HepG2 (cell line): ENCODE measurements around the gene PDE2A. TPM values are rescaled to one million over a fixed set of nuclear protein-coding genes. Genes with fewer than 3 reads are reported as not detected.

ENCODE experiments used
- ATAC-seq: fragments of 200-7000 bp; cut with Tn5 transposase; 3 replicates; pipeline ENCODE4 v1.9.1; 2020; ENCODE audit warnings: mild to moderate bottlenecking, moderate library complexity
- BruUV-seq: library from RNA; stranded (reverse); fragments of 400-500 nt; replicated peaks from 2 replicates; lab custom pipeline; 2021; lab: Mats Ljungman, UMichigan
- CTCF ChIA-PET: fragments of 300-600 bp; formaldehyde crosslinking; extraction: SDS; loops from one replicate; lab custom pipeline; 2021; ENCODE audit warnings: low total read pairs, inconsistent platforms, low intra/inter-chr PET ratio; lab: Yijun Ruan, JAX
- POLR2A ChIA-PET: fragments of 350-600 bp; sonication (Branson Sonifier 250); formaldehyde crosslinking; loops from one replicate; lab custom pipeline; 2020; ENCODE audit warnings: antibody characterized with exemption, inconsistent platforms; lab: Yijun Ruan, JAX
- DNase-seq: peaks from one replicate; pipeline ENCODE4 v3.0.0-alpha.2; 2015; ENCODE audit warnings: low spot score
- FAIRE-seq: peaks from 3 replicates; lab custom pipeline; 2011; peaks lifted over from hg19 to GRCh38; lab: Jason Lieb, UNC
- H2AFZ ChIP-seq: one replicate; pipeline ENCODE4 v1.6.1; 2011; ENCODE audit warnings: low read length, inconsistent platforms
- H3K27ac ChIP-seq: fragments of 300-600 bp; 3 replicates; pipeline ENCODE4 v1.8.0; 2011; ENCODE audit warnings: mixed run types, mild to moderate bottlenecking, mixed read lengths, low read length, inconsistent platforms; ENCODE audit not compliant: insufficient read depth; ENCODE audit errors: extremely low read length
- H3K27me3 ChIP-seq, 2 experiments: fragments of 200-600 bp in 1 of 2; 2 replicates in 1 of 2; 3 replicates in 1 of 2; pipeline versions ENCODE4 v1.6.0 to v1.8.0; 2011; ENCODE audit warnings: low read length in 2 of 2, mild to moderate bottlenecking in 2 of 2, moderate library complexity in 2 of 2, inconsistent platforms in 1 of 2; ENCODE audit not compliant: insufficient read depth in 2 of 2, control insufficient read depth in 1 of 2
- H3K36me3 ChIP-seq, 2 experiments: fragments of 200-600 bp in 1 of 2; replicated peaks in 1 of 2; 2 replicates in 1 of 2; 3 replicates in 1 of 2; pipeline versions ENCODE4 v1.5.1 to v1.8.0; 2011; ENCODE audit warnings: low read length in 2 of 2, inconsistent platforms in 1 of 2; ENCODE audit not compliant: insufficient read depth in 2 of 2, control insufficient read depth in 1 of 2
- H3K4me1 ChIP-seq: 2 replicates; pipeline ENCODE4 v1.5.1; 2012; ENCODE audit warnings: low read length, inconsistent platforms; ENCODE audit not compliant: insufficient read depth
- H3K4me2 ChIP-seq: 2 replicates; pipeline ENCODE4 v1.6.0; 2011; ENCODE audit warnings: low read depth, low read length, inconsistent platforms
- H3K4me3 ChIP-seq, 3 experiments: fragments of 200-600 bp in 1 of 3; sonication (generic), shearing (Covaris generic) in 1 of 3; replicated peaks in 1 of 3; 2 replicates each; pipeline ENCODE4 v1.5.1; 2011 to 2016; ENCODE audit warnings: low read length in 3 of 3, inconsistent platforms in 2 of 3, low read depth in 2 of 3, mild to moderate bottlenecking in 2 of 3, control low read depth in 1 of 3, mixed read lengths in 1 of 3; ENCODE audit not compliant: insufficient read depth in 1 of 3
- H3K79me2 ChIP-seq: one replicate; pipeline ENCODE4 v1.6.1; 2011; ENCODE audit warnings: low read length, inconsistent platforms; ENCODE audit not compliant: insufficient read depth
- H3K9ac ChIP-seq: 2 replicates; pipeline ENCODE4 v1.6.0; 2011; ENCODE audit warnings: mild to moderate bottlenecking, low read depth, low read length, inconsistent platforms; ENCODE audit not compliant: insufficient read depth
- H3K9me3 ChIP-seq: 2 replicates; pipeline ENCODE4 v1.5.1; 2012; ENCODE audit warnings: mild to moderate bottlenecking, low read length
- H4K20me1 ChIP-seq: 2 replicates; pipeline ENCODE4 v1.6.0; 2011; ENCODE audit warnings: inconsistent platforms, mild to moderate bottlenecking, low read length, moderate library complexity; ENCODE audit not compliant: insufficient read depth
- EED ChIP-seq: sonication (generic); formaldehyde crosslinking; IDR thresholded peaks from 2 replicates; pipeline ENCODE4 v1.5.0; 2020; ENCODE audit warnings: mild to moderate bottlenecking, missing genetic modification reagents
- ETS1 ChIP-seq: sonication (generic); formaldehyde crosslinking; IDR thresholded peaks from 2 replicates; pipeline ENCODE4 v1.4.0; 2020; ENCODE audit warnings: missing genetic modification reagents
- HINFP ChIP-seq: sonication (generic); formaldehyde crosslinking; IDR thresholded peaks from 2 replicates; pipeline ENCODE4 v1.4.0; 2020; ENCODE audit warnings: low read depth, mild to moderate bottlenecking, missing genetic modification reagents
- HMG20A ChIP-seq: IDR thresholded peaks from 2 replicates; pipeline ENCODE4 v1.6.1; 2016; ENCODE audit warnings: borderline replicate concordance
- HNRNPL ChIP-seq: fragments of 200-400 bp; formaldehyde crosslinking; IDR thresholded peaks from 2 replicates; pipeline ENCODE4 v1.6.1; 2017; ENCODE audit warnings: mild to moderate bottlenecking, low read depth, low read length
- JUN ChIP-seq: sonication (generic); formaldehyde crosslinking; IDR thresholded peaks from 2 replicates; pipeline ENCODE4 v1.4.0; 2020; ENCODE audit warnings: mild to moderate bottlenecking, missing genetic modification reagents
- KDM5A ChIP-seq: fragments of 200-600 bp; sonication (generic); IDR thresholded peaks from 2 replicates; pipeline ENCODE4 v1.7.0; 2018; ENCODE audit warnings: antibody characterized with exemption, mild to moderate bottlenecking, low read length, borderline replicate concordance
- KLF9 ChIP-seq: IDR thresholded peaks from 2 replicates; pipeline ENCODE4 v1.6.1; 2016; ENCODE audit warnings: low read depth
- MBNL3 ChIP-seq: fragments of 250-450 bp; sonication (Bioruptor Pico); conservative IDR thresholded peaks from 2 replicates; pipeline ENCODE4 v1.8.0; 2022; ENCODE audit warnings: mild to moderate bottlenecking, inconsistent platforms
- NFIC ChIP-seq: IDR thresholded peaks from 2 replicates; pipeline ENCODE4 v1.6.1; 2012; ENCODE audit warnings: mild to moderate bottlenecking, low read length, inconsistent platforms
- NR2F1 ChIP-seq, 2 experiments: fragments of 450-650 bp in 1 of 2; formaldehyde crosslinking in 1 of 2; IDR thresholded peaks; 2 replicates each; pipeline versions ENCODE4 v1.5.0 to v1.6.1; 2016 to 2020; ENCODE audit warnings: mild to moderate bottlenecking in 1 of 2, missing compliant biosample characterization in 1 of 2, missing genetic modification reagents in 1 of 2, moderate library complexity in 1 of 2
- REL ChIP-seq: sonication (generic); formaldehyde crosslinking; conservative IDR thresholded peaks from 2 replicates; pipeline ENCODE4 v1.8.0; 2022; ENCODE audit warnings: mild to moderate bottlenecking, missing genetic modification reagents, moderate library complexity
- SNAI1 ChIP-seq: sonication (generic); formaldehyde crosslinking; IDR thresholded peaks from 2 replicates; pipeline ENCODE4 v1.5.0; 2020; ENCODE audit warnings: mild to moderate bottlenecking, missing genetic modification reagents, borderline replicate concordance
- ZFP37 ChIP-seq: sonication (generic); formaldehyde crosslinking; IDR thresholded peaks from 2 replicates; pipeline ENCODE4 v1.4.0; 2020; ENCODE audit warnings: missing genetic modification reagents, borderline replicate concordance
- ZNF205 ChIP-seq: IDR thresholded peaks from 2 replicates; pipeline ENCODE4 v1.6.1; 2018; ENCODE audit warnings: missing biosample characterization, missing genetic modification reagents
- ZNF549 ChIP-seq: sonication (generic); formaldehyde crosslinking; IDR thresholded peaks from 2 replicates; pipeline ENCODE4 v1.5.0; 2020; ENCODE audit warnings: missing genetic modification reagents
- WGBS: methylation state at CpG from one replicate; pipeline ENCODE4 v1.1.6; 2017; ENCODE audit warnings: low lambda C conversion rate; 5-methylcytosine and 5-hydroxymethylcytosine counted together
- in situ Hi-C: cut with HindIII; loops from 2 replicates; pipeline ENCODE4 v1.10.0; 2017; ENCODE audit warnings: low pct_unique_long_range_greater_than_20kb; ENCODE audit not compliant: extremely low pct_ligation_motif_present
- intact Hi-C: fragments of 100-400 bp; cut with micrococcal nuclease; formaldehyde crosslinking; loops from one replicate; pipeline ENCODE4 v1.10.0; 2022; ENCODE audit not compliant: unreplicated experiment
- polyA plus RNA-seq, 8 experiments: library from polyadenylated mRNA; depleted of rRNA in 3 of 8; stranded (reverse) in 7 of 8; unstranded in 1 of 8; fragments of >200 nt; fragmentation: Illumina TruSeq in 4 of 8; extraction: Trizol in 4 of 8; gene quantifications; 2 replicates each; pipeline versions ENCODE4 v1.2.1 to v1.2.3, GENCODE V29; 2011 to 2016; ENCODE audit warnings: low read depth in 4 of 8, missing spikeins in 1 of 8, mixed read lengths in 1 of 8; ENCODE audit not compliant: insufficient read depth in 1 of 8
- total RNA-seq, 5 experiments: library from RNA; depleted of rRNA; stranded (reverse); fragments of >200 nt; fragmentation: Illumina TruSeq; extraction: Trizol; gene quantifications; 2 replicates each; pipeline ENCODE4 v1.2.3, GENCODE V29; 2016; ENCODE audit warnings: low read depth in 1 of 5

The PDE2A gene
- total and polyA plus RNA-seq, 2 of the 13 experiments (the other 11 are each of a cell fraction or from before 2014, with no cell fraction given): 3.1 TPM; not detected in 1

- Histone ChIP-seq H3K9me3 (no peaks in the 10 kb centered on the region), H2AFZ (no peak overlapping the region), H4K20me1 (peaks cover 28% of the 10 kb centered on the region; the same call in 1 of the 2 replicates), H3K4me1 (no peaks in the 10 kb centered on the region), H3K36me3 (peaks cover 7 to 21% of the 10 kb centered on the region in 2 experiments; a peak in 4 of 5 replicates), H3K9ac (no peak overlapping the region), H3K79me2 (no peaks in the 10 kb centered on the region), H3K4me2 (no peak overlapping the region), H3K27ac (no peak overlapping the region), H3K4me3 (no peak overlapping the region), H3K27me3 (0 out of 5 replicates have a peak, but pooled peaks cover 0 to 7% of the 10 kb centered on the region in 2 experiments)
- TF ChIP-seq ETS1 (CRISPR knock-in tag) (no peak), KDM5A (no peak), NFIC (no peak), ZNF549 (CRISPR knock-in tag) (no peak), ZFP37 (CRISPR knock-in tag) (no peak), JUN (CRISPR knock-in tag) (no peak), HNRNPL (no peak), MBNL3 (no peak), SNAI1 (no peak), EED (no peak), NR2F1 (CRISPR knock-in tag; IDR thresholded peaks at IDR 0.05) (no peak), HMG20A (CRISPR knock-in tag) (no peak), REL (CRISPR knock-in tag) (no peak), ZNF205 (CRISPR knock-in tag) (no peak), KLF9 (no peak), HINFP (no peak)
- ATAC-seq: no peak
- no TSS peak for BruUV-seq
- DNase-seq: no peak
- in situ Hi-C loops (no loop called here), intact Hi-C loops (loop anchor here (1.0 kb wide), 1 partner anchor 98 kb away; no protein-coding TSS in a partner anchor)
- ChIA-PET POLR2A (no interaction called here), CTCF (interaction anchor here (1.2 kb wide), 1 partner anchor 93 kb away, joined by 4 read pairs; no protein-coding TSS in a partner anchor)
- 94% methylated on average over 4 of the region's 4 CpGs for WGBS
- FAIRE-seq: no peak
Observed at GRCh38 chr11:72682858-72683243, 8.6 kb upstream of the PDE2A start.
